SIG-M5 treated with dmso at 0.1 percent for 504 hours (cell line): ENCODE measurements around the gene IL4R.

Experiments
- DNase-seq: peaks from one replicate; lab custom pipeline; 2025; ENCODE audit not compliant: unreplicated experiment; lab: John Stamatoyannopoulos, UW

IL4R gene

GRCh38 chr16:27353853-27354252 lies 40.1 kb downstream of the IL4R start:
- DNase-seq, result no peak

DNA sequence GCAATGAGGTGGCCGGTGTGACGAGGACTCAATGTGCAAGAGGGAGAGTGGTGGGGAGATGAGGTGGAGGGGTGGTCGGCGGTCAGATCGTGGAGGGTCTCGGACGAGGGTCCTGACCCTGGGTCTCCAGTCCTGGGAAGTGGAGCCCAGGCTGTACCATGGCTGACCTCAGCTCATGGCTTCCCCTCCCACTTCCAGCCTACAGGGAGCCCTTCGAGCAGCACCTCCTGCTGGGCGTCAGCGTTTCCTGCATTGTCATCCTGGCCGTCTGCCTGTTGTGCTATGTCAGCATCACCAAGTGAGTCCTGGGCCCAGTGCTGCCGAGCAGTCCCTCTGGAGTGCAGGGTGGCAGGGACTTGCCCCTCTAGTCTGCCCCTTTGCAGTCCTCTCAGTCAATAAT lies 41.8 kb downstream of the IL4R start:
- DNase-seq, result peak; percentile 28

GRCh38 chr16:27356794-27357193 lies 43.0 kb downstream of the IL4R start:
- DNase-seq, result no peak

GRCh38 chr16:27359051-27359450 lies 45.3 kb downstream of the IL4R start:
- DNase-seq, result no peak

DNA sequence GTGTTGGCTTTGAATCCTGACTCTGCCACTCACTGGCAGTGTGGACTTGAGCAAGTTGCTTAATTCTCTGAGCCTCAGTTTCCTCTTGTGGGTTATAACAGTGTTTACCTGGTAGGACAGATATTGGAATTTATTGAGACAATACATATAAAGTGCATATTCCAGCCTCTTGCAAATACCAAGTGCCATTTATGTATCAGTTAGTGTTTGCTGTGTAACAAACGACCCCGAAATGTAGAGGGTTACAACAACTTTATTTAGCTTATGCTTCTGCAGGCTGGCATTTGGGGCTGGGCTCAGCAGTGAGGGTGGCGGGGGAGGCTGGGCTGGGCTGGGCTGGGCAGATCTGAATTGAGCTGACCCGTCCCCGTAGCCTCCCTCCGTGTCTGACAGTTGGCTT lies 45.8 kb downstream of the IL4R start:
- DNase-seq, result no peak

GRCh38 chr16:27361987-27362386 lies 48.2 kb downstream of the IL4R start:
- DNase-seq, result no peak

DNA sequence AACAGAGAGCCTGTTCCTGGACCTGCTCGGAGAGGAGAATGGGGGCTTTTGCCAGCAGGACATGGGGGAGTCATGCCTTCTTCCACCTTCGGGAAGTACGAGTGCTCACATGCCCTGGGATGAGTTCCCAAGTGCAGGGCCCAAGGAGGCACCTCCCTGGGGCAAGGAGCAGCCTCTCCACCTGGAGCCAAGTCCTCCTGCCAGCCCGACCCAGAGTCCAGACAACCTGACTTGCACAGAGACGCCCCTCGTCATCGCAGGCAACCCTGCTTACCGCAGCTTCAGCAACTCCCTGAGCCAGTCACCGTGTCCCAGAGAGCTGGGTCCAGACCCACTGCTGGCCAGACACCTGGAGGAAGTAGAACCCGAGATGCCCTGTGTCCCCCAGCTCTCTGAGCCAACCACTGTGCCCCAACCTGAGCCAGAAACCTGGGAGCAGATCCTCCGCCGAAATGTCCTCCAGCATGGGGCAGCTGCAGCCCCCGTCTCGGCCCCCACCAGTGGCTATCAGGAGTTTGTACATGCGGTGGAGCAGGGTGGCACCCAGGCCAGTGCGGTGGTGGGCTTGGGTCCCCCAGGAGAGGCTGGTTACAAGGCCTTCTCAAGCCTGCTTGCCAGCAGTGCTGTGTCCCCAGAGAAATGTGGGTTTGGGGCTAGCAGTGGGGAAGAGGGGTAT lies 48.9 kb downstream of the IL4R start:
- no peak for DNase-seq

DNA sequence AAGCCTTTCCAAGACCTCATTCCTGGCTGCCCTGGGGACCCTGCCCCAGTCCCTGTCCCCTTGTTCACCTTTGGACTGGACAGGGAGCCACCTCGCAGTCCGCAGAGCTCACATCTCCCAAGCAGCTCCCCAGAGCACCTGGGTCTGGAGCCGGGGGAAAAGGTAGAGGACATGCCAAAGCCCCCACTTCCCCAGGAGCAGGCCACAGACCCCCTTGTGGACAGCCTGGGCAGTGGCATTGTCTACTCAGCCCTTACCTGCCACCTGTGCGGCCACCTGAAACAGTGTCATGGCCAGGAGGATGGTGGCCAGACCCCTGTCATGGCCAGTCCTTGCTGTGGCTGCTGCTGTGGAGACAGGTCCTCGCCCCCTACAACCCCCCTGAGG lies 49.5 kb downstream of the IL4R start:
- DNase-seq, result no peak

DNA sequence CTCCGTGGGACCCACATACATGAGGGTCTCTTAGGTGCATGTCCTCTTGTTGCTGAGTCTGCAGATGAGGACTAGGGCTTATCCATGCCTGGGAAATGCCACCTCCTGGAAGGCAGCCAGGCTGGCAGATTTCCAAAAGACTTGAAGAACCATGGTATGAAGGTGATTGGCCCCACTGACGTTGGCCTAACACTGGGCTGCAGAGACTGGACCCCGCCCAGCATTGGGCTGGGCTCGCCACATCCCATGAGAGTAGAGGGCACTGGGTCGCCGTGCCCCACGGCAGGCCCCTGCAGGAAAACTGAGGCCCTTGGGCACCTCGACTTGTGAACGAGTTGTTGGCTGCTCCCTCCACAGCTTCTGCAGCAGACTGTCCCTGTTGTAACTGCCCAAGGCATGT lies 50.0 kb downstream of the IL4R start:
- DNase-seq, result peak; percentile 31

DNA sequence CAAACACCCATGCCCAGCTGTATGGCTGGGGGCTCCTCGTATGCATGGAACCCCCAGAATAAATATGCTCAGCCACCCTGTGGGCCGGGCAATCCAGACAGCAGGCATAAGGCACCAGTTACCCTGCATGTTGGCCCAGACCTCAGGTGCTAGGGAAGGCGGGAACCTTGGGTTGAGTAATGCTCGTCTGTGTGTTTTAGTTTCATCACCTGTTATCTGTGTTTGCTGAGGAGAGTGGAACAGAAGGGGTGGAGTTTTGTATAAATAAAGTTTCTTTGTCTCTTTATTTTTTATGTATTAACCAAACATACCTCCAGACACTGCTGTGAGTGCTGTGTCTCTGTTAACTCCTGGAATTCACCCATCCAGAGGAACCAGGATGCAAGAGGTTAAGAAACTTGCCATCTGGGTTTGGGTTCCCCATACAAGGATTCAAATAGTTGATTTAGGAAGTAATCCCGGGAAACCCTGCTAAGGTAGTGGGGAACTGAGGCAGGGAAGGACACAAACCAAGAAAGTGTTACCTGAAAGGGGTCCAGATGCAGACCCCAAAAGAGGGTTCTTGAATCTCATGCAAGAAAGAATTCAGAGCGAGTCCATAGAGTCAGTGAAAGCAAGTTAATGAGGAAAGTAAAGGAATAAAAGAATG lies 50.8 kb downstream of the IL4R start:
- peak; percentile 72 for DNase-seq

DNA sequence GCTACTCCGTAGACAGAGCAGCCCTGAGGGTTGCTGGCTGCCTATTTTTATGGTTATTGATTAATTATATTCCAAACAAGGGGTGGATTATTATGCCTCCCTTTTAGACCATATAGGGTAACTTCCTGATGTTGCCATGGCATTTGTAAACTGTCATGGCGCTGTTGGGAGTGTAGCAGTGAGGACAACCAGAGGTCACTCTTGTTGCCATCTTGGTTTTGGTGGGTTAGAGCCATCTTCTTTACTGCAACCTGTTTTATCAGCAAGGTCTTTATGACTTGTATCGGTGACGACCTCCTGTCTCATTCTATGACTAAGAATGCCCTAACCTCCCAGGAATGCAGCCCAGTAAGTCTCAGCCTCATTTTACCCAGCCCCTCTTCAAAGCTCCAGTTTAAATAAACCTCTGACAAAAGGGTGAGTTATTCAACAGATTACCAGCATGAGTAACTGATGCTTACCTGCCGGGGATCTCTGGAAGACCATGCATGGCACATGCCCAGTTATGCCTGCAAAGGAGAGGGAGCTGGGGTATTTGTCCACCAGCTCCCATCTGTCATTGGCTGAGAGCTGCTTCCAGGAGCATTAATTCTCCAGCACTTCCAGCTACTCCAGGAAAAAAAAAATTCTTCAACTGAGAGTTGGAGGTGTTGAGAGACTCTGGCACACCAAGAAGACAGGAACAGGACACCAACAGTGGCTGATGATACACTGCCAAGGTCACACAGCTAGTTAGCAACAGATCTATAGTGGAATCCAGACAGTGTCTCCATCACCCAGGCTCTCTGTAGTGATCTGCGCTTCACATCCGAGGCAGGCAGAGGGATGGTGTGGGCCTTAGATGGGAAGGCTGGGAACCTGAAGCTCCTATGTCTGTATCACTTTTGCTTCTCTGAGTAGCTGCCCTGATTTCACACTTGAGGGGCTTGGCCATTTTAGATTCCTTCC lies 51.6 kb downstream of the IL4R start:
- peak; percentile 21 for DNase-seq

GRCh38 chr16:27366687-27367460 lies 53.1 kb downstream of the IL4R start:
- no peak for DNase-seq

GRCh38 chr16:27367461-27368357 lies 53.9 kb downstream of the IL4R start:
- DNase-seq, result peak; percentile 64

GRCh38 chr16:27368358-27368722 lies 54.6 kb downstream of the IL4R start:
- DNase-seq, result no peak

DNA sequence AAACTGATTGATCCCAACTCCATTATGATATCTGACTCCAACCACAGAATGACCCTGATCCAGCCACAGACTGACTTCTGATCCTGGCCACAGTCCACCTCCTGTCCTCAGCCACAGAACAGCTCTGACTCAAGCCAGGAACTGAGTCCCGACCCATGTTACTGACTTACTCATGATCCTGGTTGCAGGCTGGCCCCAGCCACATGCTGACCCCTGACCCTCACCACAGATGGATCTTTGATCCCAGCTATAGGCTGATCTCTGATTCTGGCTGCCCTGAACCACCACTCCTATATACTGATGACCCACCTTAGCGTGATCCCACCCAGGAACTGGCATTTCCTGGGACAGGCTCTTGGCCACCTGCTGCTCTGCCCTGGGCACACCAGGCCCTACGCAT lies 56.0 kb downstream of the IL4R start:
- DNase-seq, result no peak

DNA sequence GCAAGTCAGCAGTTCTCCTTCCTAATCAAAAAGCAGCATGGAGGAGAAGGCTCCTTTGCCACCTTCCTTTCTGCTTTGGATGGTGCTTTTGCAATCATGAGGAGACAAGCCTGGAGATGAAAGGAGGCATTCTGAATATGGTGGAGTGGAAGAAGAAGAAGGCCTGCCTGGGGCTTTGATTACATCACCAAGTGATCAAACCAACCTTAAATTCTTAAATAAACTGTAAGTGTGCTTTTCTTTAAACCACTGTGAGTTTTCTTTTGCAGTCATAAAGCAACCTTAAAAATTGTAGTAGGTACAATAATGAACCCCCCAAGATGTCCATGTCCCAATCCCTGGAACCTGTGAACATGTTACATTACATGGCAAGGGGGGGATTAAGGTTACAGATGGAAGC lies 56.5 kb downstream of the IL4R start:
- DNase-seq, result no peak

DNA sequence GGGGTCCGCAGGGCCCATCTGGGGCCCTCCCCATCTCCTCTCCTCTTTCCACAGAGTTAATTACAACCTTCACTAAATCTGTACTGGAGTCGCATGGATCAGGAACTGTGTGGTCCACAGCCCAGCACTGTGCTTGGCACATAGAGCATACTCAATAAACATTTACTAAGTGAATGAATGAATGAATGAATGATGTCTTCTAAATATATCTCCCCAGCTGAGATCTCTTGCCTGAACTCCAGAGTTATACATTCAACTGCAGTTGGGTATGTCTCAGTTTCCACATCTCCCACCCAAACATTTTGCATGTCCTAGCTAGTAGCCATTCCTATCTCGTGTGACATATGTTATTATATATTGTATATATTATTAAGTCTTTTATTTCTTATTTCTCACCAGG lies 59.5 kb downstream of the IL4R start:
- DNase-seq, result no peak

GRCh38 chr16:27374221-27374803 lies 60.5 kb downstream of the IL4R start:
- DNase-seq, result peak; percentile 73

DNA sequence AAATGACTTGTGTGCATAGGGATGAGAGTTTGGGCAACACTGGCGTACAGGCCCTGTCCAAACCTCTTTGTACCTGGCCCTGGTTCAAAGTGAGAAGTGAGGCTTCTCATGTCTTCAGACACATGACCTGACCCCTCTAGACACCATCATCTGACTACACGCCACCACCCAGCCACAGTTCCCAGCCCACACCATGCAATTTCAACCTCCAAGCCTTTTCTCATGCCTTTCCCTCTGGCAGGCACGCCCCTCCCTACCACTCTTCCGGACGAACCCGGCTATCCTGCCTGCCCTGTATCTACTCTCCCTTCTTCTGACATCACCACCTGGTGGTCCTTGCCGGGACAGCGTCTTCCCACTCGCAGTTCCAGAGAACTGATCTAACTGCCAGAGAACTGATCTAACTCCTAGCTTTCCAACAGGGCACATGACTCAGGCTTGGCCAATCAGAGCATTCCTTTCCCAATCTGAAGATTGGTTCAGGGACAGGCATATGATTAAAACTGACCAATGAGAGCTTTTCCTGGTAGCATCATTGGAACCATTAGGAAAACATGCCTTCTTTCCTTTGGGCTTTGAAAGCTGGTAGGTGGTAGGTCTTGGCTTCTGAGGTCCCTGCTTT lies 61.1 kb downstream of the IL4R start:
- peak; percentile 70 for DNase-seq
